AG08396 (cell line): ENCODE data around the gene ADAMTSL5.
"Not testable (repeated sequence)": the region's sequence is repeated elsewhere in the genome, so short reads cannot be mapped to it uniquely, and the experiment has no call there.

Source experiments
- DNase-seq: peaks from one replicate; pipeline ENCODE4 v3.0.0; 2012; ENCODE audit warnings: low spot score, mixed read lengths

Gene ADAMTSL5, protein sequence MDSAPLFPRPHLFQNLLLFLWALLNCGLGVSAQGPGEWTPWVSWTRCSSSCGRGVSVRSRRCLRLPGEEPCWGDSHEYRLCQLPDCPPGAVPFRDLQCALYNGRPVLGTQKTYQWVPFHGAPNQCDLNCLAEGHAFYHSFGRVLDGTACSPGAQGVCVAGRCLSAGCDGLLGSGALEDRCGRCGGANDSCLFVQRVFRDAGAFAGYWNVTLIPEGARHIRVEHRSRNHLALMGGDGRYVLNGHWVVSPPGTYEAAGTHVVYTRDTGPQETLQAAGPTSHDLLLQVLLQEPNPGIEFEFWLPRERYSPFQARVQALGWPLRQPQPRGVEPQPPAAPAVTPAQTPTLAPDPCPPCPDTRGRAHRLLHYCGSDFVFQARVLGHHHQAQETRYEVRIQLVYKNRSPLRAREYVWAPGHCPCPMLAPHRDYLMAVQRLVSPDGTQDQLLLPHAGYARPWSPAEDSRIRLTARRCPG

GRCh38 chr19:1512671-1513498 is at the start of gene ADAMTSL5:
TSS of gene ADAMTSL5 (minus strand) at chr19:1513019. CDS start at chr19:1510943, 2,076 bp downstream.
- peak; percentile 88 for DNase-seq

DNA sequence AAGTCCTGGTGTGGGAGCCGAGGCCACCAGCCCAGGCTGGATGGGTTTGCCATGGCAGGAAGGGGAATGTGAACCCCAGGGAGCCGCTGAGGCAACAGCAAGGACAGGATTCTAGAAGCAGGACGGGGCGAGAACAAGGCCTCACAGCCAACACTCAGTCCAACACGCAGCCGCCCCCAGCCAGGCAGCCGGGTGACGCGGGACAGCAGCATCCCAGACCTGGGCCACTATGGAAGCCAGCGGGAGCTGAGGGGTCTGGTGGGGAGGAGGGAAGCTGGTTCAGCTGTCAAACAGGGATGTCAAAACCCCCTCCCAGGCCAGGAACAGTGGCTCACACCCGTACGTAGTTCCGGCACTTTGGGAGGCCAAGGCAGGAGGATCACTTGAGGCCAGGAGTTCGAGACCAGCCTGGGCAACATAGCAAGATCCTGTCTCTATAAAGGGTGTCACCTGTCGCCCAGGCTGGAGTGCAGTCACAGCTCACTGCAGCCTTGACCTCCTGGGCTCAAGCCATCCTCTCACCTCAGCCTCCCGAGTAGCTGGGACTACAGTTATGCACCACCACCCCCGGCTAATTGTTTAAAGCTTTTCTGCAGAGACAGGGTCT is 48.5 kb upstream of the ADAMTSL5 start:
- no peak for DNase-seq

DNA sequence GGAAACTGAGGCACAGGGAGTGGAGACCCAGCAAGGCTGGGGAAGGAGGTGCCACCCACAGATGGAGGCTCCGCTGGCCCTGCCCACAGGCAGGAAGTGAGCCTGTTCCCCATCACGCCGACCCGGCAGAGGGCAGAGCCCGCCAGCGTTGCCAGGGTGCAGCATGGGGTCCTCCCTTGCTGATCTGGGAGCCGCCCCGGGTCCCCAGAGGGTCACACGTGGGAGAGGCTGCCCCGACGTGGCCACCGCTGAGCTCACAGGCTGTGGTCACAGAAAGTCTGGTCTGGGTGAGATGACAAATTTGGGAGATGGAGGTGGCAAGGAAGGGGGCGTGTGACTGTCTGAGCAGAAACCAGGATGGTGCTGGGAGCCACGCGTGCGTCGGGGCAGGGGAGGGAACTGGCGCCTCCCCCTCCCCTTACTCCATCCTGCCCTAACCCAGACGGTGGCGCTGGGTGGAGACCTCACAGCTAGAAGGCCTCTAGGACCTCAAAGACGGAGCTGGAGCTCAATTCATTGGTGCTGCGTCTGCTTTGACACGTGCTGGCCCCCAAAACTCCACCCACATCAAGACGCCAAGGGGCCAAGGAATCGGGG is 47.6 kb upstream of the ADAMTSL5 start:
- DNase-seq = no peak

GRCh38 chr19:1558552-1558951 is 45.7 kb upstream of the ADAMTSL5 start:
- DNase-seq = no peak

DNA sequence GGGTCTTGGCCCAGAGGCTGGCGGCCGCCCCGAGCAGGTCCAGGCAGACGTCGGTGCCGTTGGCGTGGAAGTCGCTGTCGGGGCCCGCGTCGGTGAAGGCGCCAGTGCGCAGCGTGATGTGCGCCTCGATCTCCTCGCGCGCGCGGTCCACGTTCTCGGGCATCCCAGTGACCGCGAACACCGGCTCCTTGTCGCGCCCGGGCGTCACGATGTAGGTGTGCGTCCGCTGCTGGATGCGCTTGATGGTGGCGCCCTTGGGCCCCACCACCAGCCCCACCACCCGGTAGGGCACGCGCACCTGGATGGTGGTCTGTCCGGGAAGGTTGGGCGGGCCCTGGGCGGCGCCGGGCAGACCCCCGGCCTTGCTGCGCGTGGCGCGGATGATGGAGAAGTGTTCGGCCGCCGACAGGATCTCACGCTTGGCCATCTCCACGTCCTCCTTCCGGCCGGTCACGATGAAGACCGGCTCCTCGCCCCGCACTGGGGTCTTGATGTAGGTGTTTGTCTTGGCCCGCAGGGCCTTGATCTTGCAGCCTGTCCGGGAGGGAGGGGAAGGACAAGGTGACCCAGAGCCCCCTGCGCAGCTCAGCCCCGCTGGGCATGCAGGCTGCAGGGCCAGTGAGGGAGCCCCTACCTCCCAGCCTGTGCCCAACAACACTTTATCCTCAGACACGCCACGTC is 43.7 kb upstream of the ADAMTSL5 start:
- no peak for DNase-seq

DNA sequence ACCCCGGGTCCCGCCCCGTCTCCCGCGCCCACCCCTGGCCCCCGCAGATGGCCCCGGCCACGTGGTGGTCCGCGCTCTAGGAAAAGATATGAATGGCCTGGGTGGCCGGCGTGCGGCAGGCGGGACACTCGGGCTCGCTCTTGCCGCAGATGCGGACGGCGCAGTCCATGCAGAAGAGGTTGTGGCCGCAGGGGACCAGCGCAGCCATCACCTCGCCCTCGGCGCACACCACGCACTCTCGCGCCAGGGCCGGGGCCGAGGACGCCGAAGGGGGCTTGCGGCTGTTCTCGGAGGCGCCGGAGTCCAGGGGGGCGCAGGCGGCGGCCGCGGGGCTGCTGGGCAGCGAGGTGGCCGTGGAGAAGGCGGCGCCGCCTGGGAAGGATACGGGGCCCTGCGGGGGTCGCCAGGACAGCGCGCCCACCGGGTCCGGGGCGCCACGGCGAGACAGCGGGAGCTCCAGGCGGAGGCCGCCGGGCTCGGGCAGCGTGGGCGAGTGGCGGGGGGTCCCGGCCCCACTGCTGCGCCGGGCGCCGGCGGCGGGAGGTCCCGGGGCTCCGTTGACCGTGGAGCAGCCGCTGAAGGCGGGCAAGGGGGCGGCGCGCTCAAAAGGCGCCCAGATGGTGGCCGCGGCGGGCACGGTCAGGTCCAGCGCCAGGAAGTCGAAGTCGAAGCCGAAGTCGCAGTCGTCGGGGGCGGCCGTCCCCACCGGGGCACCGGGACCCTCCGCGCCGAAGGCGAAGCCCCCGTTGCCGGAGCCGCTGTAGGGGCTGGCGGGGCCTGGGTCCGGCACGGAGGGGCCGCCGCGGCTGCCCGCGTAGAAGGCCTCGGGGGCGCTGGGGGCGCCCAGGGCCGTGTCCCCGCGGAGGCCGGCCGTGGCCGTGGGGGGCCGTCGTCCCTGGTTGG is 42.9 kb upstream of the ADAMTSL5 start:
- DNase-seq = no peak

DNA sequence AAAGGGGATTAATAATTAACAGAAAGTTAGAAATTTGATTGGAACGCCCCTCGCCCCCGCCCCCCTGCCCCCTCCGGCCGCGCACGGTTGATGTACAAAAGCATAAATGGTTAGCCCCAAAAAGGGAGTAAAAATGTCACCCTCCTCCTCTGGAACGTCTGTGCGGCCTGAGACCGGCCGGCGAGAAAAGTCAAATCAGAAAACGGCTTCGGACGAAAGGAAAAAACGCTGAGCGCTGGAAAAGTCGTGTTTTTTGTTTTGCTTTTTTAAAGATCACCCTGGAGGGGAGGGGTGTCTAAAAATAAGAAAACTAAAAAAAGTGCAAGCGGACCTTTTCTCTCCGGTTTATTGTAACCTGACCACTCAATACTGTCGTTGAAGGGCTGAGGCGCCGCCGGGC is 42.1 kb upstream of the ADAMTSL5 start:
- no peak for DNase-seq

- DNase-seq = no peak
Measured at GRCh38 chr19:1553415-1553814, 40.6 kb upstream of the ADAMTSL5 start.

DNA sequence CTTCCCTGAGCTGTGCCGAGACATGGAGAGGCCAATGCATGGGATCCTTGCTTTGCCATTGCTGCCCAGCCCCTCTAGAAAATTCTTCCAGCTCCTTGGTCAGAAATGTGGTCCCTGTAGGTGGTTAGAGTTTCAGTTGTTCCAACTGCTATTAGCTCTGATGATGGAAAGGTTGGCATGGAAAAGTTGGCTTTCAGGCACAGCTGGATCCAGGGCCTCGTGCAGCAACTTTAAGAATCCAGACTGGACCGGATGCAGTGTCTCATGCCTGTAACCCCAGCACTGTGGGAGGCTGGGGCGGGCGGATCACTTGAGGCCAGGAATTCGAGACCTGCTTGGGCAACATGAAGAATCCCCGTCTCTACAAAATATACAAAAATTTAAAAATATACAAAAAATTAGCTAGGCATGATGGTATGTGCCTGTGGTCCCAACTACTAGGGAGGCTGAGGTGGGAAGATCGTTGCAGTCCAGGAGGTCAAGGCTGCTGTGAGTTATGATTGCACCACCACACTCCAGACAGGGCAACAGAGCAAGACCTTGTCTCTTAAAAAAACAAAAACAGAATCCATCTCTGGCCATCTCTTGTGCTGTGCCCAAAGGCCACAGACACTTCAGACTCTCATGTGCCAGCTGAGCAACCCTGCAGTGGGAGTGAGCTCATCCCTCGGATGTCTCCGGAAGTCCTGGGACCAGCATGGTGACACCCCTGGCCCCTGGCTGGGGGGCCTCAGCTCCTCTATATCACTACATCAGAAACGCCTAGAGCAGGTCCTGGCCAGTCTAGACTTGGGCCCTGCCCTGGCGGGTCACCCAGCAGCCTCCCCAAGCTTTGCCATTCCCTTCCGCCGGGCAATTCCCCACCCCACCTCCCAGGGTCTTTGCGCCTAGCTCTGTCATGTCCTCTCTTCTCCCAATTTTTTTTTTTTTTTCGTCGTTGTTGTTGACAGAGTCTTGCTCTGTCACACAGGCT is 38.5 kb upstream of the ADAMTSL5 start:
- DNase-seq = no peak

- DNase-seq = no peak
Measured at GRCh38 chr19:1549332-1549945, 36.6 kb upstream of the ADAMTSL5 start.

DNA sequence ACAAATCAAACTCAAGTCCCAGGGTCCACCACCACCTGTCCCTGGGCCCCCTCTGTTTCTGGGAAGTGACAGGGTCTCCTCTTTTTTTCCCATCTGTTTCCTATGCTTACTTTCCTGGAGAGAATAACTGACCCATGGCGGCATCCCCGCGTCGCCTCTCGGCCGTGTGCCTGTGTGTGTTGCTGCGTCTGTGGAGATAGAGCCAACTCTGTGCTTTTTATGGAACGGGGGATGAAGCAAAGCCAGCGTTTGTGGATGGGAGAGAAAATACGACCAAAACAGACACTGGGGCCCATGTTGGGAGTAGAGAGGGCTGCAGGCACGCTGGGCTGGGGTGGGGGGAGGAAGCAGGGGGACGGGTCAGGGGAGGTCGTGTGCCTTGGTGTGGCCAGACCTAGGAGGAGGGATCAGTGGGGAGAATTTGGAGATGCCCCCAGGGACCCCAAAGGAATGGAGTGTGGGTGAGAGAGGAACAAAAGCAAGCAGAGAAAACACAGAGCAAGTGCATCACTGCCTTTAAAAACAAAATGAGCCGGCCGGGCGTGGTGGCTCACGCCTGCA is 27.6 kb upstream of the ADAMTSL5 start:
- no peak for DNase-seq

DNA sequence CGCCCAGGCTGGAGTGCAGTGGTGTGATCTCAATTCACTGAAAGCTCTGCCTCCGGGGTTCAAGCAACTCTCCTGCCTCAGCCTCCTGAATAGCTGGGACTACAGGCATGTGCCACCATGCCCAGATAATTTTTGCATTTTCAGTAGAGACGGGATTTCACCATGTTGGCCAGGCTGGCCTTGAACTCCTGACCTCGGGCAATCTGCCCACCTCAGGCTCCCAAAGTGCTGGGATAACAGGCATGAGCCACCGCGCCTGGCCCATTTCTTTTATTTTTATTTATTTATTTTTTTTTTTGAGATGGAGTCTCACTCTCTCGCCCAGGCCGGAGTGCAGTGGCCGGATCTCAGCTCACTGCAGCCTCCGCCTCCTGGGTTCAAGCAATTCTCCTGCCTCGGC is 26.9 kb upstream of the ADAMTSL5 start:
- DNase-seq = not testable (repeated sequence)

- no peak for DNase-seq
Measured at GRCh38 chr19:1538978-1539377, 26.2 kb upstream of the ADAMTSL5 start.

DNA sequence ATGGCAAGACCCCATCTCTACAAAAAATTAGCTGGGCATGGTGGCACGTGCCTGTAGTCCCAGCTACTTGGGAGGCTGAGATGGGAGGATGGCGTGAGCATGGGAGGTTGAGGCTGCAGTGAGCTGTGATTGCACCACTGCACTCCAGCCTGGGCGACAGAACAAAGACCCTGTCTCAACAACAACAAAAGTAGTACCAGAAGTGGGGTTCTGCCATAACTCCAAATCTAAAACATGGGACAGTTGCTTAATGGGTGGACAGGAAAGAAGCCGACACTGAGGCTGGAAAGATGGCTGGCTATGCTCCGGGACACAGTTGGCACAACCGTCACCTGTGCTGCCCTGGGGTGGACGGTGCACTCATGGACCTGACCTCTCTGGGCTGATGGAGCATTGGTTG is 22.9 kb upstream of the ADAMTSL5 start:
- not testable (repeated sequence) for DNase-seq

DNA sequence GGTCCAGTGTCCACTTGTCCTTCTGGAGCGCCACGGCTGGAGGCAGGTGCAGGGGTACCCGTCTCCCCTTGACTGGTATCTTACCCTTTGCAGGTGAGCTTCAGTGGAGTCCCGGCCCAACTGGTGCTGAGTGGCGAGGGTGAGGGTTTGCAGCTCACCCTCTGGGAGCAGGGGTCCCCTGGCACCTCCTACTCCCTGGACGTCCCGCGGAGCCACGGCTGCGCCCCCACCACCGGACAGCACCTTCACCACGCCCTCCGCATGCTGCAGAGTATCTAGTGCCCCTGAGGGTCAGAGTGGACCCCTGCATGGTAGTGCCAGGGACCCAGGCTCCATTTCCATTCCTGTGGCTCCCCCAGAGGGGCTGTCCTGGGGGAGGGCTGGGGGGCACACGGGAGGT is 22.2 kb upstream of the ADAMTSL5 start:
- no peak for DNase-seq

DNA sequence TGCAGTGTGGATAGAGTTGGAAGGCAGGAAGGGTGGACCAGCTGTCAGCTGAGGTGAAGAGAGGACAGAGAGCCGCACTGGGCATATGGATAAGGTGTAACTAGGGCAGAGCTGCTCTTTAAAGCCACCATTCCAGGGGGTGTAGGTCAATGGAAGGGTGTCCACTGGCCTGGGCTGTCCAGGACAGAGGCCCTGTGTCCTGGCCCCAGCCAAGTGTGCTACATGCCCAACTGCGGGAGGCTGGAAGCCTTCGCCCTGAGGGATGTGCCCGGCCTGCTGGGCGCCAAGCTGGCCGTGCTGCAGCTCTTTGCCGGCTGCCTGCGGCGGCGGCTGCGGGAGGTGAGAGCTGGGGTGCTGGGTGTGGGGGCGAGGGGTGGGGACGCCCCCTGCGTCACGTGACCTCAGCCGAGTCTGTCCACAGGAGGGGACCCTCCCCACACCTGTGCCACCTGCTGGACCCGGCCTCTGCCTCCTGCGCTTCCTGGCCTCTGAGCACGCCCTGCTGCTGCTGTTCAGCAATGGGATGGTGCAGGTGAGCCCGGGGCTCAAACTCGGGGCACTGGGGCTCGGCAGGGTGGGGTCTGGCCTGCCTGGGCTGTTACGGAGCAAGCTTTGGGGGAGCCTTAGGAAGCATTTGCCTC is 20.8 kb upstream of the ADAMTSL5 start:
- no peak for DNase-seq

DNA sequence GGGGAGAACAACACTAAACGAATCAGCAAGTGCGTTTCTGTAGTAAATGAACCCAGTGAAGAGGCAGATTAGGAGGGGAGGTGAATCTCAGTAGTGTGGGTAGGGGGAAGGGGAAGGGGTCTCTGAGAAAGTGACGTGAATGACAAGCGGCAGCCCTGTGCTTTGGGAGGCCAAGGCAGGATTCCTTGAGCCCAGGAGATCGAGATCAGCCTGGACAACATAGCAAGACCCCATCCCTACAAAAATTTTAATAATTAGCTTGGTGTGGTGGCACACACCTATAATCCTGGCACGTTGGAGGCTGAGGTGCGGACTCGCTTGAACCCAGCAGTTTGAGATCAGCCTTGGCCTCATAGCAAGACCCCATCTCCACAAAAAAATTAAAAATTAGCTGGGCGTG is 19.2 kb upstream of the ADAMTSL5 start:
- DNase-seq = no peak

GRCh38 chr19:1531587-1531986 is 18.8 kb upstream of the ADAMTSL5 start:
- no peak for DNase-seq
